HepG2 (cell line): ENCODE results near the gene AJUBA. TPM values are rescaled to one million over a fixed set of nuclear protein-coding genes. Genes with fewer than 3 reads are reported as not detected.

ENCODE experiments used
- CREM ChIP-seq, 2 experiments: sonication (generic) in 1 of 2; formaldehyde crosslinking in 1 of 2; IDR thresholded peaks; 2 replicates each; pipeline versions ENCODE4 v1.4.0 to v1.6.1; 2016 to 2020; ENCODE audit warnings: antibody characterized with exemption in 1 of 2, mild to moderate bottlenecking in 1 of 2, missing genetic modification reagents in 1 of 2
- EEA1 ChIP-seq: sonication (generic); formaldehyde crosslinking; IDR thresholded peaks from 2 replicates; pipeline ENCODE4 v1.5.1; 2020; ENCODE audit warnings: mild to moderate bottlenecking, missing genetic modification reagents, borderline replicate concordance
- GATAD1 ChIP-seq: IDR thresholded peaks from 2 replicates; pipeline ENCODE4 v1.6.1; 2016; ENCODE audit warnings: missing genetic modification reagents, missing compliant biosample characterization
- GMEB1 ChIP-seq: sonication (generic); formaldehyde crosslinking; IDR thresholded peaks from 2 replicates; pipeline ENCODE4 v1.5.1; 2020; ENCODE audit warnings: missing genetic modification reagents, mild to moderate bottlenecking, borderline replicate concordance
- KMT2A ChIP-seq: sonication (generic); formaldehyde crosslinking; IDR thresholded peaks from 2 replicates; pipeline ENCODE4 v1.4.0; 2020; ENCODE audit warnings: missing genetic modification reagents
- NPAS2 ChIP-seq: sonication (generic); formaldehyde crosslinking; IDR thresholded peaks from 2 replicates; pipeline ENCODE4 v1.8.0; 2022; ENCODE audit warnings: mild to moderate bottlenecking, missing genetic modification reagents, borderline replicate concordance
- PAF1 ChIP-seq: IDR thresholded peaks from 2 replicates; pipeline ENCODE4 v1.6.1; 2016; ENCODE audit warnings: missing genetic modification reagents, missing compliant biosample characterization
- POLR2G ChIP-seq: fragments of 200-400 bp; formaldehyde crosslinking; IDR thresholded peaks from 2 replicates; pipeline ENCODE4 v1.6.1; 2018; ENCODE audit warnings: mild to moderate bottlenecking, low read depth, low read length, moderate library complexity
- RFXANK ChIP-seq: IDR thresholded peaks from 2 replicates; pipeline ENCODE4 v1.6.1; 2016
- SUZ12 ChIP-seq: fragments of 150-350 bp; IDR thresholded peaks from 2 replicates; pipeline ENCODE4 v1.6.1; 2014; ENCODE audit warnings: low read depth, low read length
- ZBTB10 ChIP-seq: sonication (generic); formaldehyde crosslinking; IDR thresholded peaks from 2 replicates; pipeline ENCODE4 v1.4.0; 2020; ENCODE audit warnings: missing genetic modification reagents, borderline replicate concordance
- ZBTB42 ChIP-seq: sonication (generic); formaldehyde crosslinking; IDR thresholded peaks from 2 replicates; pipeline ENCODE4 v1.5.0; 2020; ENCODE audit warnings: mild to moderate bottlenecking, missing genetic modification reagents
- ZNF414 ChIP-seq: sonication (generic); formaldehyde crosslinking; IDR thresholded peaks from 2 replicates; pipeline ENCODE4 v1.5.0; 2020; ENCODE audit warnings: missing genetic modification reagents
- ZNF460 ChIP-seq: sonication (generic); formaldehyde crosslinking; IDR thresholded peaks from 2 replicates; pipeline ENCODE4 v1.5.1; 2020; ENCODE audit warnings: missing genetic modification reagents, mild to moderate bottlenecking, borderline replicate concordance
- ZNF619 ChIP-seq: sonication (generic); formaldehyde crosslinking; IDR thresholded peaks from 2 replicates; pipeline ENCODE4 v1.4.0; 2020; ENCODE audit warnings: mild to moderate bottlenecking, missing genetic modification reagents
- ZNF639 ChIP-seq: conservative IDR thresholded peaks from 2 replicates; pipeline ENCODE4 v1.6.1; 2018; ENCODE audit warnings: missing genetic modification reagents
- ZNF710 ChIP-seq: sonication (generic); formaldehyde crosslinking; IDR thresholded peaks from 2 replicates; pipeline ENCODE4 v1.5.0; 2020; ENCODE audit warnings: mild to moderate bottlenecking, missing genetic modification reagents, borderline replicate concordance
- ZNF782 ChIP-seq: sonication (generic); formaldehyde crosslinking; IDR thresholded peaks from 2 replicates; pipeline ENCODE4 v1.4.0; 2020; ENCODE audit warnings: missing genetic modification reagents, mild to moderate bottlenecking, borderline replicate concordance
- polyA plus RNA-seq, 8 experiments: library from polyadenylated mRNA; depleted of rRNA in 3 of 8; stranded (reverse) in 7 of 8; unstranded in 1 of 8; fragments of >200 nt; fragmentation: Illumina TruSeq in 4 of 8; extraction: Trizol in 4 of 8; gene quantifications; 2 replicates each; pipeline versions ENCODE4 v1.2.1 to v1.2.3, GENCODE V29; 2011 to 2016; ENCODE audit warnings: low read depth in 4 of 8, missing spikeins in 1 of 8, mixed read lengths in 1 of 8; ENCODE audit not compliant: insufficient read depth in 1 of 8
- total RNA-seq, 5 experiments: library from RNA; depleted of rRNA; stranded (reverse); fragments of >200 nt; fragmentation: Illumina TruSeq; extraction: Trizol; gene quantifications; 2 replicates each; pipeline ENCODE4 v1.2.3, GENCODE V29; 2016; ENCODE audit warnings: low read depth in 1 of 5

Gene AJUBA
- total and polyA plus RNA-seq, 2 of the 13 experiments (the other 11 are each of a cell fraction or from before 2014, with no cell fraction given) = 157 to 241 TPM

GRCh38 chr14:22929104-22929960 lies 53.0 kb downstream of the AJUBA start, which contains the start of gene PRMT5 (continued):
- peak; percentile 92 for TF ChIP-seq GMEB1
- TF ChIP-seq NPAS2 (CRISPR knock-in tag) = no peak
- peak; percentile 88 for TF ChIP-seq ZNF639
- TF ChIP-seq ZBTB42 = peak; percentile 97; the same call in 1 of the 2 replicates
- peak; percentile 100 for TF ChIP-seq POLR2G
- TF ChIP-seq ZNF460 = no peak; the same call in 1 of the 2 replicates
- TF ChIP-seq CREM (IDR thresholded peaks at IDR 0.05) = peak; percentile 92
- TF ChIP-seq CREM (CRISPR knock-in tag; IDR thresholded peaks at IDR 0.05) = no peak; the same call in 1 of the 2 replicates
- TF ChIP-seq ZBTB10 (CRISPR knock-in tag) = no peak; the same call in 1 of the 2 replicates
- peak; percentile 99; the same call in 1 of the 2 replicates for TF ChIP-seq ZNF414 (CRISPR knock-in tag)
- TF ChIP-seq SUZ12 = peak; percentile 37; the same call in 1 of the 2 replicates
- peak; percentile 95 for TF ChIP-seq GATAD1 (CRISPR knock-in tag)
- TF ChIP-seq RFXANK = peak; percentile 97
- peak; percentile 92 for TF ChIP-seq KMT2A (CRISPR knock-in tag)
- TF ChIP-seq ZNF782 = peak; percentile 94; the same call in 1 of the 2 replicates
- TF ChIP-seq ZNF710 (CRISPR knock-in tag) = peak; percentile 92; the same call in 1 of the 2 replicates
- peak; percentile 91; the same call in 1 of the 2 replicates for TF ChIP-seq PAF1 (CRISPR knock-in tag)
- peak; percentile 100 for TF ChIP-seq ZNF619 (CRISPR knock-in tag)
- TF ChIP-seq EEA1 = peak; percentile 96
